GM18511 (cell line): ENCODE data around the gene KMT5B.
"Not testable (repeated sequence)": the region's sequence is repeated elsewhere in the genome, so short reads cannot be mapped to it uniquely, and the experiment has no call there.

Source experiments
- ATAC-seq: cut with Tn5 transposase; IDR thresholded peaks from one replicate; pipeline ENCODE4 v1.9.1; 2021; ENCODE audit warnings: mild to moderate bottlenecking, moderate library complexity; ENCODE audit not compliant: unreplicated experiment

The KMT5B gene

GRCh38 chr11:68213135-68213515 is at the start of gene KMT5B:
TSS of gene KMT5B (minus strand) at chr11:68213296. CDS start at chr11:68190076, 23,220 bp downstream.
- no peak for ATAC-seq

DNA sequence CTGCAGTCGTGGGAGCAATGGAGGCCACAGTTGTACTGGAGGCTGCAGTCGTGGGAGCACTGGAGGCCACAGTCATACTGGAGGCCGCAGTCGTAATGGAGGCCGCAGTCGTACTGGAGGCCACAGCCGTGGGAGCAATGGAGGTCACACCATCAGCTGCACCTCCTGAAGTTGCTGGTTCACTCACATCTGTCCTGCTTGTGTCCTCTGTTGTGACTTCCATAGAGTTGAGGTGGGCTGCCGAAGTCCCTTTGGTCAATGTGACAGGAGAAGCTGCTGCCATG is 49.4 kb upstream of the KMT5B start:
- no peak for ATAC-seq

DNA sequence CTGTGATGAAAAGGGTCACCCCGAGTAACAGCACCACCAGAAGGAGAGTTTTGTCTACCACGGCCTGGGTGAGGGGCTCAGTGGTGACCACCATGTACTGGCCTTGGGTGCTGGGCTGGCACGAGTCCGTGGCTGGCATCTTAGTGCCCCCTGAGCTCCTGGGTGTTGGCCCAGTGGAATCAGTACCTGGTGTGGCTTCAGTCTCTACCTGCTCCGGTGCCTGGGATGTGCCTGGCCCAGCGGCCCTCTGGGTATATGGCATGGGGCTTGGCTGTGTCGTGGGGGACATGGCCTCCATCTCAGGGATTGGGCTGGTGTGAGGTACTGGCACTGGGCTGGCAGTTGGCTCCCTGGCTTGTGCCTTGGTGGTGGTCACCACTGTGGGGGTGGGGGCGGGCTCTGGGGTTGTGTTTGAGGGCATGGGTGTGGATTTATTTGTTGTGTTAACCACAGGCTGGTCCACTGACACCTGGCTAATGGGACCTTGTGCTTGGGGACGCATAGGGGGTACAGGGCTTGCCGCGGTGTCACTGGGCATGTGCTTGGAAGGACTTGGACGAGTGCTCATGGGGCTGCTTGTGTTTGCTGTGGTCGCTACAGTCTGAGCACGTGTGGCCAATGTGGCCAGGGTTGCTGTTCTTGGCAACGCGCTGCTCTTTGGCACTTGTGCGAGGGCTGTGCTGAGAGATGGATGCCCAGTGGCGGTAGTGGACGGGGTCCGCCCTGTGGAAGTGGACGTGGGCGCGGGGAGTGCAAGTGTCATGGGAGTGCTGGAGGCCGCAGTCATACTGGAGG is 48.9 kb upstream of the KMT5B start:
- ATAC-seq: no peak

DNA sequence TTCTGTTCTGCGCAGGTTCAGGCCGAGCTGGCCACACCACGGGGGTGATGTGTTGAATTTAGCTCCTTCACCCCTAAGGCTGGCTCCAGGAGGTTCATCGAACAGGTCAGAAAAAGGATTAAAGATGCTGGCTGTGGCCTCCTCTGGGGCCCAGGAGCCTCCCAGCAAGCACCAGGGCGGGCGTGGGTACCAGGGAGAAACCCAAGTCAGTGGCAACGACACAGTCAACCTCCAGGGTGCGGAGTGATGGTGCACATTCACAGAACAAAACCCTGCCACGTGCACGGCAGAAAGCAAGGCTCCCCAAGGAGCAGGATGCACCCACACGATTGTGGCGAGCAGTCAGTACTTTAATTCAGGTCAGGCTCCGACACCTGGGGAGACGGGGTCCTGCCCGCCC is 47.9 kb upstream of the KMT5B start:
- no peak for ATAC-seq

- ATAC-seq: no peak
These were observed 47.4 kb upstream of the KMT5B start for GRCh38 chr11:68260484-68260883.

GRCh38 chr11:68259122-68259959 is 46.2 kb upstream of the KMT5B start:
- ATAC-seq: no peak

DNA sequence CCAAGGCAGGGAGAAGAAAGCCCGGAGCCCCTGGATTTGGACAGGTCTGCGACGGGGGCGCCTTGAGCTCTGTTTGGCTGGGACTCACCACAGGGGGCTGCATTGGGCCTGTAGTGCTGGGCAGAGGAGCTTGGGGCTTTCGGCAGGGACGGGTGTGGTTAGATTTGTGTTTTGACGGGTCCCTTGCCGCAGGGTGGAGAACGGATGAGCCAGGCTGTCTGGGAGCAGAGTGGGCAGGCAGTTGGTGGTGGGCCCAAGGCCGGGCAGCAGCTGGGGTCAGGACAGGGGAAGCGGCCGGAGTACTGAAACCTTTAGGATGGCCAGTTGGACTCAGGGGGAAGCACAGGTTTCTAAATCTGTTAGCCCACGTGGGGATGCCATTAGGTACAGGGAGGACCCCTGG is 45.3 kb upstream of the KMT5B start:
- no peak for ATAC-seq

GRCh38 chr11:68257477-68258362 is 44.6 kb upstream of the KMT5B start:
- ATAC-seq: no peak

GRCh38 chr11:68256331-68256741 is 43.2 kb upstream of the KMT5B start:
- no peak for ATAC-seq

GRCh38 chr11:68255526-68255925 is 42.4 kb upstream of the KMT5B start:
- ATAC-seq: no peak

- no peak for ATAC-seq
These were observed 41.3 kb upstream of the KMT5B start for GRCh38 chr11:68254421-68254820.

GRCh38 chr11:68251765-68252164 is 38.7 kb upstream of the KMT5B start:
- ATAC-seq: no peak

DNA sequence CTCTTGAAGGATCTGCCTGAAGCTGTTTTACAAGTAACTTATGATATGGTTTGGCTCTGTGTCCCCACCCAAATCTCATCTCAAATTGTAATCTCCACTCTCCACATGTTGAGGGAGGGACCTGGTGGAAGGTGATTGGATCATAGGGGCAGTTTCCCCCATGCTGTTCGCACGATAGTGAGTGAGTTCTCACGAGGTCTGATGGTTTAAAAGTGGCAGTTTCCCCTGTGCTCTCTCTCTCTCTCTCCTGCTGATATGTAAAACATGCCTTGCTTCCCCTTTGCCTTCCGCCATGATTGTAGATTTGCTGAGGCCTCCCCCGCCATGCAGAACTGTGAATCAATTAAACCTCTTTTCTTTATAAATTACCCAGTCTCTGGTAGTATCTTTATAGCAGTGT is 31.8 kb upstream of the KMT5B start:
- ATAC-seq: not testable (repeated sequence)

- ATAC-seq: not testable (repeated sequence)
These were observed 30.8 kb upstream of the KMT5B start for GRCh38 chr11:68243847-68244246.

DNA sequence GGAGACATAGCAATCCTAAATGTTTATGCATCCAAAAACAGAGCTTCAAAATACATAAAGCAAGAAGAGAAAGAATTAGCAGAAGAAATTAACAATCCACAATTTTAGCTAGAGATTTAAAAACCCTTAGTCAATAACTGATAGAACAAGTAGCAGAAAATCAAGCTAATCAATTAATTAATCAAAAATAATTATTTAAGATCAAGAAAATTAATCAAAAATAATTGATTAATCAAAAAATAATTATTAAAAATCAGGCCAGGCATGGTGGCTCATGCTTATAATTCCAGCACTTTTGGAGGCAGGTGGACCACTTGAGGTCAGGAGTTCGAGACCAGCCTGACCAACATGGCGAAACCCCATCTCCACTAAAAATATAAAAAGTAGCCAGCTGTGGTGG is 29.5 kb upstream of the KMT5B start:
- ATAC-seq: no peak

DNA sequence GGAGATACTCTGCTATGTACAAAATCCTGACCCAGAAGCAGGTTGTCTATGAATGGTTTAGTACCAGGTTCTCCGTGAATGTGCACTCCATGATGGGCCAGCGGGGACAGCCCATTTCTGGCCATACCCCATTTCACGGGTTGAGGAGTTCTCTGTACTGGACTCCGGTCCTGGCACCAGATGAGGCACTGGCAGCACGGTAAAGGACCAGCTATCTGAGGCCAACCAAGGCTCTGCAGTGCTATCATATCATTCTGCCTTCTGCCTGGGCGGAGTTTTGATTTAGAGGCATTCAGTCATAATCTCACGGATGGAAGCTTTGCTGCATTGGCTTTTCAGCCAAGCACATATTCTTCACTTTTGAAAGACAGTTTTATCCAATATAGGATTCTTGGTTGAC is 18.5 kb upstream of the KMT5B start:
- ATAC-seq: no peak

DNA sequence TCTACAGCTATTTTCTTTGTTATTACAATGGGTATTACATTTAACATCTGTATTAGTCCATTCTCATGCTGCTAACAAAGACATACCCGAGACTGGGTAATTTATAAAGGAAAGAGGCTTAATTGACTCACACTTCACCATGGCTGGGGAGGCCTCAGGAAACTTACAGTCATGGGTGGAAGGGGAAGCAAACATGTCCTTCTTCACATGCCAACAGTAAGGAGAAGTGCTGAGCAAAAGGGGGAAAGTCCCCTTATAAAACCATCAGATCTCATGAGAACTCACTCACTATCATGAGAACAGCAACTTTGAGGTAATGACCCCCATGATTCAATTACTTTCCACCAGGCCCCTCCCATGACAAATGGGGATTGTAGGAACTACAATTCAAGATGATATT is 16.5 kb upstream of the KMT5B start:
- ATAC-seq: no peak

DNA sequence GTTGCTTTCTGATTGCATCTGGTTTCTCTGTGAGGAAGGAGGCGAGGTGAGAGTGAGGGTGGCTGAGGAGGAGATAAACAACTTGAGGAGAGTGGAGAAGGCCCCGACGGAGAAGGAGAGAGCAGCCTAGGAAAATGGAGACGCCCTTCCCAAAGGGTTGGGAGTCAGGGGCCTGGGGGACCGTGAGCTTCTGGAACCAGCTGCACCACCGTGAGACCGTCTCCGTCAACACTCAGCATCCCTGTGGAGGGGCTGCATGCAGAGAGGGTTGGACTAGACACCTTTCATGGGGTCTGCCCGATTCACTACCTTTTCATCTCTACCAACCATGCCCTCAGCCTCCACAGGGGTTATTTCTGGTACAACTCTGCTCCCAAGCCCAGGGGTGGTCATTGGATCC is 13.3 kb upstream of the KMT5B start:
- ATAC-seq: no peak

- no peak for ATAC-seq
These were observed 11.5 kb upstream of the KMT5B start for GRCh38 chr11:68224606-68225005.

GRCh38 chr11:68223275-68223674 is 10.2 kb upstream of the KMT5B start:
- ATAC-seq: no peak

- no peak for ATAC-seq
These were observed 8.3 kb upstream of the KMT5B start for GRCh38 chr11:68221406-68221805.
